ENCODE measurements around the gene IQCB1.

The IQCB1 gene

GRCh38 chr3:121818578-121818977 is 16.3 kb downstream of the IQCB1 start:
- TF ChIP-seq, protein P1, sequence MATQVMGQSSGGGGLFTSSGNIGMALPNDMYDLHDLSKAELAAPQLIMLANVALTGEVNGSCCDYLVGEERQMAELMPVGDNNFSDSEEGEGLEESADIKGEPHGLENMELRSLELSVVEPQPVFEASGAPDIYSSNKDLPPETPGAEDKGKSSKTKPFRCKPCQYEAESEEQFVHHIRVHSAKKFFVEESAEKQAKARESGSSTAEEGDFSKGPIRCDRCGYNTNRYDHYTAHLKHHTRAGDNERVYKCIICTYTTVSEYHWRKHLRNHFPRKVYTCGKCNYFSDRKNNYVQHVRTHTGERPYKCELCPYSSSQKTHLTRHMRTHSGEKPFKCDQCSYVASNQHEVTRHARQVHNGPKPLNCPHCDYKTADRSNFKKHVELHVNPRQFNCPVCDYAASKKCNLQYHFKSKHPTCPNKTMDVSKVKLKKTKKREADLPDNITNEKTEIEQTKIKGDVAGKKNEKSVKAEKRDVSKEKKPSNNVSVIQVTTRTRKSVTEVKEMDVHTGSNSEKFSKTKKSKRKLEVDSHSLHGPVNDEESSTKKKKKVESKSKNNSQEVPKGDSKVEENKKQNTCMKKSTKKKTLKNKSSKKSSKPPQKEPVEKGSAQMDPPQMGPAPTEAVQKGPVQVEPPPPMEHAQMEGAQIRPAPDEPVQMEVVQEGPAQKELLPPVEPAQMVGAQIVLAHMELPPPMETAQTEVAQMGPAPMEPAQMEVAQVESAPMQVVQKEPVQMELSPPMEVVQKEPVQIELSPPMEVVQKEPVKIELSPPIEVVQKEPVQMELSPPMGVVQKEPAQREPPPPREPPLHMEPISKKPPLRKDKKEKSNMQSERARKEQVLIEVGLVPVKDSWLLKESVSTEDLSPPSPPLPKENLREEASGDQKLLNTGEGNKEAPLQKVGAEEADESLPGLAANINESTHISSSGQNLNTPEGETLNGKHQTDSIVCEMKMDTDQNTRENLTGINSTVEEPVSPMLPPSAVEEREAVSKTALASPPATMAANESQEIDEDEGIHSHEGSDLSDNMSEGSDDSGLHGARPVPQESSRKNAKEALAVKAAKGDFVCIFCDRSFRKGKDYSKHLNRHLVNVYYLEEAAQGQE (IDR thresholded peaks at IDR 0.05; ENCODE audit: insufficient read depth in 1 of 2, low read depth in 2 of 2, low read length in 2 of 2), result no peak
- TF ChIP-seq FOXP2 (optimal IDR thresholded peaks at IDR 0.05; ENCODE audit: borderline replicate concordance, extremely low read depth, extremely low read length, insufficient read depth) (no peak), TAF1 (IDR thresholded peaks at IDR 0.05; ENCODE audit: borderline replicate concordance, insufficient read depth, low read length) (no peak), POLR2AphosphoS5 (IDR thresholded peaks at IDR 0.05; ENCODE audit: low read depth, low read length) (no peak), SIN3A (IDR thresholded peaks at IDR 0.05; ENCODE audit: borderline replicate concordance, insufficient read depth, low read length) (no peak)

DNA sequence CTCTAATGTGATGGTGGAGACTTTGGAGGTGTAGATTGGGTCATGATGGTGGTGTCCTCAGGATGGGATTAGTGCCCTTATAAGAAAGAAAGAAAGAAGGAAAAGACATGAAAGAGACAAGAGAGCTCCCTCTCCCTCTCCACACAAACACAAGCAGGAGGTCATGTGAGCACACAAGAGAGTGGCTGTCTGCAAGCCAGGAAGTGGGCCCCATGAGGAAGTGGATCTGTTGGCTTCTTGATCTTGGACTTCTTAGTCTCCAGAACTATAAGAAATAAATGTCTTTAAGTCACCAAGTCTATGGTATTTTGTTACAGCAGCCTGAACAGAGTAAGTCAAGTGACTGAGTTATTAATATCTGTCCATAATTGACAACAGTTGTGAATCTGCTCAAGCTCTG is 17.1 kb downstream of the IQCB1 start:
- no peak for TF ChIP-seq FOXP2 (optimal IDR thresholded peaks at IDR 0.05; ENCODE audit: borderline replicate concordance, extremely low read depth, extremely low read length, insufficient read depth)
- TF ChIP-seq SIN3A (IDR thresholded peaks at IDR 0.05; ENCODE audit: borderline replicate concordance, insufficient read depth, low read length), result no peak
- TF ChIP-seq POLR2AphosphoS5 (IDR thresholded peaks at IDR 0.05; ENCODE audit: low read depth, low read length), result no peak
- TF ChIP-seq, protein P1 (IDR thresholded peaks at IDR 0.05; ENCODE audit: insufficient read depth in 1 of 2, low read depth in 2 of 2, low read length in 2 of 2), result no peak
- TF ChIP-seq TAF1 (IDR thresholded peaks at IDR 0.05; ENCODE audit: borderline replicate concordance, insufficient read depth, low read length), result no peak

DNA sequence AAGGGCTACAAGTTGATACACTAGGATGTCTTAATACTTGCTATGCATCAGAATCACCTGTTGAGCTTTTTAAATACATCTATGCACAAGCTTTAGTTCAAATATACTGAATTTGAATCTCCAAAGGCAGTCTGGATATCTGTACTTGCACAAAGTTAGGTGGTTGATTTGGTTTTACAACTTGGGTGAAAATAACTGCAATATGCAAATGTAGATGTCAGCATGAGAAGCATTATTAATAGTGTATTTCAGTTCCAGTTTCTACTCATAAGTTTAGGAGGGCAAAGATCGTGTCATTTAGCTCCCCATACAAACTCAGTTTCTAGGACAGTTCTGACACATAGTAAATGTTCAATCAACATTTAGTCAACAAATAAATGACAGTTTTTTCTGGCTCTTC is 25.6 kb downstream of the IQCB1 start:
- no peak for TF ChIP-seq FOXP2 (optimal IDR thresholded peaks at IDR 0.05; ENCODE audit: borderline replicate concordance, extremely low read depth, extremely low read length, insufficient read depth)
- no peak for TF ChIP-seq POLR2AphosphoS5 (IDR thresholded peaks at IDR 0.05; ENCODE audit: low read depth, low read length)
- TF ChIP-seq, protein P1 (IDR thresholded peaks at IDR 0.05; ENCODE audit: insufficient read depth in 1 of 2, low read depth in 2 of 2, low read length in 2 of 2), result no peak
- no peak for TF ChIP-seq SIN3A (IDR thresholded peaks at IDR 0.05; ENCODE audit: borderline replicate concordance, insufficient read depth, low read length)
- TF ChIP-seq TAF1 (IDR thresholded peaks at IDR 0.05; ENCODE audit: borderline replicate concordance, insufficient read depth, low read length), result no peak

- TF ChIP-seq, protein P1 (IDR thresholded peaks at IDR 0.05; ENCODE audit: insufficient read depth in 1 of 2, low read depth in 2 of 2, low read length in 2 of 2), result no peak
- no peak for TF ChIP-seq POLR2AphosphoS5 (IDR thresholded peaks at IDR 0.05; ENCODE audit: low read depth, low read length)
These were observed 31.0 kb downstream of the IQCB1 start for GRCh38 chr3:121803771-121804320.

DNA sequence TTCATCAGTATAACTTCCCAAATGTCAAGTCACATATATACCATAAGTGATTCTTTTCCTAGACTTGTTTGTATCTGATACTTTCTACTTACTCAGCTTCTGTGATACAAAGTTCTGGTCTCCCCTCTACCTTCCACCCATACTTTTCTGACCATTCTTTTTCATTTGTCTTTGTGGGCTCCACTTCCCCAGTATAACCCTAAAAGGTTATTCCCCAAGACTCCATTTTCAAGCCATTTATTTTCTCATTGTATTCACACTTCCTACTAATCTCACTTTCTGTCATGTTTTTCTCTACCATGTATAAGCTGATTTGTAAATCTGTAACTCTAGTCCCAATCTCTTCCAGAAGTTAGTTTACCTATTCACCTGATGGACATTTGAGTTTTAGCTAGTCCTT is 34.0 kb downstream of the IQCB1 start:
- TF ChIP-seq, protein P1 (IDR thresholded peaks at IDR 0.05; ENCODE audit: insufficient read depth in 1 of 2, low read depth in 2 of 2, low read length in 2 of 2), result no peak
- TF ChIP-seq POLR2AphosphoS5 (IDR thresholded peaks at IDR 0.05; ENCODE audit: low read depth, low read length) (no peak), SIN3A (IDR thresholded peaks at IDR 0.05; ENCODE audit: borderline replicate concordance, insufficient read depth, low read length) (no peak), FOXP2 (optimal IDR thresholded peaks at IDR 0.05; ENCODE audit: borderline replicate concordance, extremely low read depth, extremely low read length, insufficient read depth) (no peak), TAF1 (IDR thresholded peaks at IDR 0.05; ENCODE audit: borderline replicate concordance, insufficient read depth, low read length) (no peak)
